ENCODE measurements around the gene CAMKMT.

DNA sequence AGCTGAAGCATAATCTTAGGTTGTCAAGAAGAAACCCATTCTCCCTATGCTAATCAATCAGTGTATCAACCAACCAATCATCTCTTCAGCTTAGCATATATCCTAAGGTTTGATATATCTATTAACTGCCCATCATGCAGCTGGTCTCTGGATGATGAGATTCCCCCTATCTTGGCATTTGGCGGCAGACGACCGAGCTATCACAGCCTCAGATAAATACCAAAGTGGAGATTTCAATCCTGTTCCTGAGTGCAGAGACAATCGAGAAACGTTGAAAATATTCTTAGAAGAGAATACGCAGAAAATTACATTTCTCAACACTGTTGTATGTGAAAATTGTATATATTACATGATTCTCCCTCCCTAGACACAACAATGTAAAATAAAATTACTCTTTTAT, 320.7 kb downstream of the CAMKMT start:
- TF ChIP-seq POLR2A (IDR thresholded peaks at IDR 0.05), result no peak
- TF ChIP-seq, protein P1, sequence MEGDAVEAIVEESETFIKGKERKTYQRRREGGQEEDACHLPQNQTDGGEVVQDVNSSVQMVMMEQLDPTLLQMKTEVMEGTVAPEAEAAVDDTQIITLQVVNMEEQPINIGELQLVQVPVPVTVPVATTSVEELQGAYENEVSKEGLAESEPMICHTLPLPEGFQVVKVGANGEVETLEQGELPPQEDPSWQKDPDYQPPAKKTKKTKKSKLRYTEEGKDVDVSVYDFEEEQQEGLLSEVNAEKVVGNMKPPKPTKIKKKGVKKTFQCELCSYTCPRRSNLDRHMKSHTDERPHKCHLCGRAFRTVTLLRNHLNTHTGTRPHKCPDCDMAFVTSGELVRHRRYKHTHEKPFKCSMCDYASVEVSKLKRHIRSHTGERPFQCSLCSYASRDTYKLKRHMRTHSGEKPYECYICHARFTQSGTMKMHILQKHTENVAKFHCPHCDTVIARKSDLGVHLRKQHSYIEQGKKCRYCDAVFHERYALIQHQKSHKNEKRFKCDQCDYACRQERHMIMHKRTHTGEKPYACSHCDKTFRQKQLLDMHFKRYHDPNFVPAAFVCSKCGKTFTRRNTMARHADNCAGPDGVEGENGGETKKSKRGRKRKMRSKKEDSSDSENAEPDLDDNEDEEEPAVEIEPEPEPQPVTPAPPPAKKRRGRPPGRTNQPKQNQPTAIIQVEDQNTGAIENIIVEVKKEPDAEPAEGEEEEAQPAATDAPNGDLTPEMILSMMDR (IDR thresholded peaks at IDR 0.05), result no peak
